ENCODE data around the gene ZFP1.

Gene ZFP1

GRCh38 chr16:75103994-75104393 is 44.3 kb upstream of the ZFP1 start:
- Histone ChIP-seq H3K4me2 (ENCODE audit: low read depth, low read length) (no peak overlapping the region), H3K27me3 (replicated peaks; ENCODE audit: insufficient read depth, low read length) (no peaks in the 10 kb centered on the region), H2AFZ (ENCODE audit: low read length) (no peak overlapping the region), H3K36me3 (replicated peaks; ENCODE audit: insufficient read depth, low read length) (no peaks in the 10 kb centered on the region), H3K4me3 (ENCODE audit: low read length) (no peak overlapping the region), H3K4me1 (ENCODE audit: low read length) (no peaks in the 10 kb centered on the region), H3K9me2 (replicated peaks; ENCODE audit: insufficient read depth, low read length) (no peaks in the 10 kb centered on the region), H3K79me2 (ENCODE audit: low read length) (no peaks in the 10 kb centered on the region), H4K20me1 (ENCODE audit: insufficient read depth, low read length) (no peaks in the 10 kb centered on the region), H3K27ac (ENCODE audit: low read length) (no peak overlapping the region), H3K9me3 (replicated peaks; ENCODE audit: insufficient read depth, low read length) (no peaks in the 10 kb centered on the region), H3F3A (ENCODE audit: insufficient read depth, low read length) (no peaks in the 10 kb centered on the region), H3K9ac (ENCODE audit: low read length) (no peak overlapping the region)
- DNase-seq, result no peak
- TF ChIP-seq EZH2phosphoT487 (IDR thresholded peaks at IDR 0.05; ENCODE audit: low read length), result no peak
- TF ChIP-seq EZH2 (optimal IDR thresholded peaks at IDR 0.05; ENCODE audit: low read depth, low read length), result no peak
- TF ChIP-seq CTCF (IDR thresholded peaks at IDR 0.05; ENCODE audit: low read length), result no peak

- H2AFZ ChIP-seq (ENCODE audit: low read length), result no peak overlapping the region
- no peaks in the 10 kb centered on the region for H3K9me3 ChIP-seq (replicated peaks; ENCODE audit: insufficient read depth, low read length)
- H3K9me2 ChIP-seq (replicated peaks; ENCODE audit: insufficient read depth, low read length), result no peaks in the 10 kb centered on the region
- H4K20me1 ChIP-seq (ENCODE audit: insufficient read depth, low read length), result no peaks in the 10 kb centered on the region
- H3K9ac ChIP-seq (ENCODE audit: low read length), result no peak overlapping the region
- no peak overlapping the region for H3K4me2 ChIP-seq (ENCODE audit: low read depth, low read length)
- no peaks in the 10 kb centered on the region for H3F3A ChIP-seq (ENCODE audit: insufficient read depth, low read length)
- H3K79me2 ChIP-seq (ENCODE audit: low read length), result no peaks in the 10 kb centered on the region
- no peak for DNase-seq
- TF ChIP-seq EZH2 (optimal IDR thresholded peaks at IDR 0.05; ENCODE audit: low read depth, low read length) (no peak), EZH2phosphoT487 (IDR thresholded peaks at IDR 0.05; ENCODE audit: low read length) (no peak), CTCF (IDR thresholded peaks at IDR 0.05; ENCODE audit: low read length) (no peak)
- no peaks in the 10 kb centered on the region for H3K4me1 ChIP-seq (ENCODE audit: low read length)
- no peak overlapping the region for H3K27ac ChIP-seq (ENCODE audit: low read length)
- no peaks in the 10 kb centered on the region for H3K27me3 ChIP-seq (replicated peaks; ENCODE audit: insufficient read depth, low read length)
- H3K4me3 ChIP-seq (ENCODE audit: low read length), result no peak overlapping the region
- no peaks in the 10 kb centered on the region for H3K36me3 ChIP-seq (replicated peaks; ENCODE audit: insufficient read depth, low read length)
Observed at GRCh38 chr16:75104836-75105235, 43.5 kb upstream of the ZFP1 start.

- no peak overlapping the region for H3K9ac ChIP-seq (ENCODE audit: low read length)
- H3K9me3 ChIP-seq (replicated peaks; ENCODE audit: insufficient read depth, low read length), result no peaks in the 10 kb centered on the region
- no peaks in the 10 kb centered on the region for H3K27me3 ChIP-seq (replicated peaks; ENCODE audit: insufficient read depth, low read length)
- no peak overlapping the region for H3K27ac ChIP-seq (ENCODE audit: low read length)
- no peaks in the 10 kb centered on the region for H3K9me2 ChIP-seq (replicated peaks; ENCODE audit: insufficient read depth, low read length)
- no peaks in the 10 kb centered on the region for H3K79me2 ChIP-seq (ENCODE audit: low read length)
- H3F3A ChIP-seq (ENCODE audit: insufficient read depth, low read length), result no peaks in the 10 kb centered on the region
- H3K4me3 ChIP-seq (ENCODE audit: low read length), result no peak overlapping the region
- H2AFZ ChIP-seq (ENCODE audit: low read length), result no peak overlapping the region
- no peak for TF ChIP-seq EZH2 (optimal IDR thresholded peaks at IDR 0.05; ENCODE audit: low read depth, low read length)
- TF ChIP-seq CTCF (IDR thresholded peaks at IDR 0.05; ENCODE audit: low read length), result no peak
- TF ChIP-seq EZH2phosphoT487 (IDR thresholded peaks at IDR 0.05; ENCODE audit: low read length), result no peak
- no peaks in the 10 kb centered on the region for H4K20me1 ChIP-seq (ENCODE audit: insufficient read depth, low read length)
- no peak overlapping the region for H3K4me2 ChIP-seq (ENCODE audit: low read depth, low read length)
- DNase-seq, result no peak
- H3K36me3 ChIP-seq (replicated peaks; ENCODE audit: insufficient read depth, low read length), result no peaks in the 10 kb centered on the region
- H3K4me1 ChIP-seq (ENCODE audit: low read length), result no peaks in the 10 kb centered on the region
Observed at GRCh38 chr16:75105306-75106061, 42.8 kb upstream of the ZFP1 start.

Data from MM.1S (cell line).